Keratinocyte (primary cell): Measurements from ENCODE around the gene COX4I2. TPM values are rescaled to one million over a fixed set of nuclear protein-coding genes. Genes with fewer than 3 reads are reported as not detected.

Experiments
- DNase-seq: peaks from one replicate; pipeline ENCODE4 v3.0.0-alpha.2; 2011; ENCODE audit warnings: low read depth, missing footprints, low spot score
- FAIRE-seq: peaks from 2 replicates; lab custom pipeline; 2011; peaks lifted over from hg19 to GRCh38; lab: Jason Lieb, UNC
- H2AFZ ChIP-seq: 2 replicates; pipeline ENCODE4 v1.6.0; 2012; ENCODE audit warnings: low read length, control low read depth, inconsistent platforms; ENCODE audit not compliant: control insufficient read depth
- H3K27ac ChIP-seq: 2 replicates; pipeline ENCODE4 v1.5.1; 2011; ENCODE audit warnings: low read length; ENCODE audit not compliant: control insufficient read depth, insufficient read depth
- H3K27me3 ChIP-seq: 3 replicates; pipeline ENCODE4 v1.6.0; 2011; ENCODE audit warnings: low read length; ENCODE audit not compliant: control insufficient read depth, insufficient read depth; ENCODE audit errors: extremely low read depth
- H3K36me3 ChIP-seq, 2 experiments: 2 replicates in 1 of 2; 3 replicates in 1 of 2; pipeline ENCODE4 v1.5.1; 2011; ENCODE audit warnings: low read length in 2 of 2, mild to moderate bottlenecking in 1 of 2; ENCODE audit not compliant: control insufficient read depth in 2 of 2, insufficient read depth in 2 of 2; ENCODE audit errors: extremely low read depth in 1 of 2
- H3K4me1 ChIP-seq: 3 replicates; pipeline ENCODE4 v1.5.1; 2011; ENCODE audit warnings: low read length; ENCODE audit not compliant: control insufficient read depth, insufficient read depth; ENCODE audit errors: extremely low read depth
- H3K4me2 ChIP-seq: 3 replicates; pipeline ENCODE4 v1.6.0; 2011; ENCODE audit warnings: low read depth, low read length; ENCODE audit not compliant: control insufficient read depth, insufficient read depth; ENCODE audit errors: extremely low read depth
- H3K4me3 ChIP-seq, 3 experiments: fragments of 200-600 bp in 1 of 3; sonication (generic) in 1 of 3; 2 replicates in 2 of 3; 3 replicates in 1 of 3; pipeline ENCODE4 v1.5.1; 2011 to 2016; ENCODE audit warnings: low read length in 3 of 3, mild to moderate bottlenecking in 3 of 3, control low read depth in 2 of 3, inconsistent platforms in 1 of 3, low read depth in 1 of 3, mixed read lengths in 1 of 3, mixed run types in 1 of 3, moderate library complexity in 1 of 3; ENCODE audit not compliant: control insufficient read depth in 2 of 3, insufficient read depth in 2 of 3; ENCODE audit errors: extremely low read depth in 1 of 3
- H3K79me2 ChIP-seq: 2 replicates; pipeline ENCODE4 v1.6.0; 2012; ENCODE audit warnings: low read length; ENCODE audit not compliant: control insufficient read depth, insufficient read depth
- H3K9ac ChIP-seq: 3 replicates; pipeline ENCODE4 v1.6.0; 2011; ENCODE audit warnings: low read length; ENCODE audit not compliant: control insufficient read depth, insufficient read depth; ENCODE audit errors: extremely low read depth
- H3K9me1 ChIP-seq: 3 replicates; pipeline ENCODE4 v1.6.0; 2011; ENCODE audit warnings: low read length; ENCODE audit not compliant: control insufficient read depth, insufficient read depth; ENCODE audit errors: extremely low read depth
- H3K9me3 ChIP-seq: 2 replicates; pipeline ENCODE4 v1.5.1; 2012; ENCODE audit warnings: low read depth, low read length; ENCODE audit not compliant: control insufficient read depth
- H4K20me1 ChIP-seq: 3 replicates; pipeline ENCODE4 v1.6.0; 2011; ENCODE audit warnings: low read length; ENCODE audit not compliant: control insufficient read depth, insufficient read depth; ENCODE audit errors: extremely low read depth
- EZH2 ChIP-seq: IDR thresholded peaks from one replicate; pipeline ENCODE4 v1.6.1; 2012; ENCODE audit warnings: inconsistent platforms, mild to moderate bottlenecking, low read length, moderate library complexity
- dilution Hi-C: fragments of 300-500 bp; cut with MboI; formaldehyde crosslinking; loops from one replicate; pipeline ENCODE4 v1.7.0; 2020; ENCODE audit warnings: low sequenced_read_pairs; ENCODE audit not compliant: extremely low pct_ligation_motif_present
- polyA plus RNA-seq, 5 experiments: library from polyadenylated mRNA; depleted of rRNA in 3 of 5; stranded (reverse) in 3 of 5; stranded (forward) in 1 of 5; unstranded in 1 of 5; fragments of >200 nt; gene quantifications; 1 replicate in 1 of 5; 2 replicates in 3 of 5; 3 replicates in 1 of 5; pipeline versions ENCODE4 v1.2.1 to v1.2.3, GENCODE V29; 2011 to 2012; ENCODE audit warnings: missing spikeins in 2 of 5, low read depth in 1 of 5, low replicate concordance in 1 of 5
- TF ChIP-seq, protein P1 (sequence below), 3 experiments: IDR thresholded peaks in 1 of 3; conservative IDR thresholded peaks in 1 of 3; optimal IDR thresholded peaks in 1 of 3; 2 replicates in 2 of 3; 3 replicates in 1 of 3; pipeline versions ENCODE3 to v1.5.1; 2011; ENCODE audit warnings: low read length in 3 of 3, mild to moderate bottlenecking in 3 of 3, moderate library complexity in 2 of 3, control low read depth in 1 of 3, inconsistent platforms in 1 of 3; ENCODE audit not compliant: insufficient read depth in 2 of 3; ENCODE audit errors: extremely low read depth in 1 of 3

COX4I2 gene
- polyA plus RNA-seq, 1 donor (not counting 4 experiments of a cell fraction or from before 2014, with no cell fraction given), result not detected

DNA sequence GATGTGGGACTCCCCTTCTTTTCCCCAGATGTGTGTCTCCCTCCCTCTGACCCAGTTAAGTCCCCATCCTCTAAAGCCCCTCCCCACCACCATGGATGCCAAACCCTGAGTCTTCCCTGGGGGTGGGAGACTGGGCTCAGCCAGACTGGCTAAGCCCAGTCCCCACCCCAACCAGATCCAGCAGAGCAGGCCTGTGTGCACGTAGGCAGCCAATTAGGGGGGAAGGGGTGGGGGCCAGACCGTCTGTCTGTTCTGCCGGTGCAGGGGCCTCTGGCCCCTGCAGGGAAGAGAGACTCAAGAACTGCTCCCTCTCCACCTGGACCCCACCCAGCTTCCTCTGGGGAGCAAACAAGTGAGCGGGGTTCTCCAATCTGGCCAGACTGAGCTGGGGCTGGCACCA lies 605 bp downstream of the COX4I2 start:
- TF ChIP-seq, protein P1, sequence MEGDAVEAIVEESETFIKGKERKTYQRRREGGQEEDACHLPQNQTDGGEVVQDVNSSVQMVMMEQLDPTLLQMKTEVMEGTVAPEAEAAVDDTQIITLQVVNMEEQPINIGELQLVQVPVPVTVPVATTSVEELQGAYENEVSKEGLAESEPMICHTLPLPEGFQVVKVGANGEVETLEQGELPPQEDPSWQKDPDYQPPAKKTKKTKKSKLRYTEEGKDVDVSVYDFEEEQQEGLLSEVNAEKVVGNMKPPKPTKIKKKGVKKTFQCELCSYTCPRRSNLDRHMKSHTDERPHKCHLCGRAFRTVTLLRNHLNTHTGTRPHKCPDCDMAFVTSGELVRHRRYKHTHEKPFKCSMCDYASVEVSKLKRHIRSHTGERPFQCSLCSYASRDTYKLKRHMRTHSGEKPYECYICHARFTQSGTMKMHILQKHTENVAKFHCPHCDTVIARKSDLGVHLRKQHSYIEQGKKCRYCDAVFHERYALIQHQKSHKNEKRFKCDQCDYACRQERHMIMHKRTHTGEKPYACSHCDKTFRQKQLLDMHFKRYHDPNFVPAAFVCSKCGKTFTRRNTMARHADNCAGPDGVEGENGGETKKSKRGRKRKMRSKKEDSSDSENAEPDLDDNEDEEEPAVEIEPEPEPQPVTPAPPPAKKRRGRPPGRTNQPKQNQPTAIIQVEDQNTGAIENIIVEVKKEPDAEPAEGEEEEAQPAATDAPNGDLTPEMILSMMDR (optimal IDR thresholded peaks at IDR 0.05 in 1 of 3, IDR thresholded peaks at IDR 0.05 in 1 of 3, conservative IDR thresholded peaks at IDR 0.05 in 1 of 3; ENCODE audit: extremely low read depth in 1 of 3, insufficient read depth in 2 of 3, low read length in 3 of 3), result no peak
- no peak for TF ChIP-seq EZH2
- DNase-seq (no peak), FAIRE-seq (no peak)
- H4K20me1 ChIP-seq, result no peaks in the 10 kb centered on the region
- no peaks in the 10 kb centered on the region for H3K9me3 ChIP-seq
- dilution Hi-C loops, result no loop called here
- no peak overlapping the region for H3K4me2 ChIP-seq
- H2AFZ ChIP-seq, result no peak overlapping the region
- H3K9me1 ChIP-seq, result no peaks in the 10 kb centered on the region
- peaks cover 19% of the 10 kb centered on the region for H3K27me3 ChIP-seq
- H3K36me3 ChIP-seq, result no peaks in the 10 kb centered on the region
- no peaks in the 10 kb centered on the region for H3K79me2 ChIP-seq
- no peaks in the 10 kb centered on the region for H3K4me1 ChIP-seq
- H3K9ac ChIP-seq, result no peak overlapping the region
- no peak overlapping the region for H3K27ac ChIP-seq
- no peak overlapping the region for H3K4me3 ChIP-seq

DNA sequence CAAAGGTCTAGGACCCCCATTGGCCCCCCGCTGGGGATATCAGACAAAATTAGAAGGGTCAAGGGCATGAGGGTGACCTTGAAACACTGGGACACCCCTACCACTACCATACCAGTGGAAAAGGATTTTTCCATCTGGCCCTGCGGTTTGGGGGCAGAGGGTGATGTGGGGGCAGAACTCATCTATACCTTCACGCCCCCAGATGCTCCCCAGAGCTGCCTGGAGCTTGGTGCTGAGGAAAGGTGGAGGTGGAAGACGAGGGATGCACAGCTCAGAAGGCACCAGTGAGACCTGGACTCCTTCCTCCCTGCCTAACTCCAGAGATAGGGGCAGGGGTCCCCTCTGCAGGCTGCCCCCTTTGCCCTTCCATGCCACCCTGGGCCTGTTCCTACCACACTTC lies 1.1 kb downstream of the COX4I2 start:
- no peaks in the 10 kb centered on the region for H3K4me1 ChIP-seq
- no peaks in the 10 kb centered on the region for H3K9me1 ChIP-seq
- DNase-seq (no peak), FAIRE-seq (no peak)
- dilution Hi-C loops, result no loop called here
- H3K27ac ChIP-seq, result no peak overlapping the region
- H3K4me3 ChIP-seq, result no peak overlapping the region
- no peak for TF ChIP-seq EZH2
- TF ChIP-seq, protein P1 (optimal IDR thresholded peaks at IDR 0.05 in 1 of 3, IDR thresholded peaks at IDR 0.05 in 1 of 3, conservative IDR thresholded peaks at IDR 0.05 in 1 of 3; ENCODE audit: extremely low read depth in 1 of 3, insufficient read depth in 2 of 3, low read length in 3 of 3), result no peak
- no peak overlapping the region for H2AFZ ChIP-seq
- H3K9me3 ChIP-seq, result no peaks in the 10 kb centered on the region
- H3K79me2 ChIP-seq, result no peaks in the 10 kb centered on the region
- H3K36me3 ChIP-seq, result no peaks in the 10 kb centered on the region
- no peak overlapping the region for H3K4me2 ChIP-seq
- H3K27me3 ChIP-seq, result peaks cover 19% of the 10 kb centered on the region
- H4K20me1 ChIP-seq, result no peaks in the 10 kb centered on the region
- no peak overlapping the region for H3K9ac ChIP-seq
